LNCAP (cell line): ENCODE measurements around the gene PRDM5.

Source experiments
- CTCF ChIP-seq: fragments of 450-650 bp; IDR thresholded peaks from 2 replicates; pipeline ENCODE4 v1.5.1; 2017; ENCODE audit warnings: mild to moderate bottlenecking

PRDM5 gene

GRCh38 chr4:120798570-120798969, 124.0 kb downstream of the PRDM5 start:
- no peak for TF ChIP-seq CTCF

GRCh38 chr4:120796271-120796670, 126.3 kb downstream of the PRDM5 start:
- no peak for TF ChIP-seq CTCF

GRCh38 chr4:120785202-120785601, 137.3 kb downstream of the PRDM5 start:
- no peak for TF ChIP-seq CTCF

GRCh38 chr4:120777459-120777858, 145.1 kb downstream of the PRDM5 start:
- no peak for TF ChIP-seq CTCF

GRCh38 chr4:120775431-120775830, 147.1 kb downstream of the PRDM5 start:
- TF ChIP-seq CTCF: no peak

- TF ChIP-seq CTCF: no peak
Observed at GRCh38 chr4:120773641-120774040, 148.9 kb downstream of the PRDM5 start.

GRCh38 chr4:120771907-120772306, 150.6 kb downstream of the PRDM5 start:
- no peak for TF ChIP-seq CTCF

- TF ChIP-seq CTCF: no peak
Observed at GRCh38 chr4:120770897-120771296, 151.6 kb downstream of the PRDM5 start.
